CD4-positive, alpha-beta T cell (primary cell): Measurements from ENCODE around the gene ARHGAP42. TPM values are rescaled to one million over a fixed set of nuclear protein-coding genes. Genes with fewer than 3 reads are reported as not detected.

Experiments
- ATAC-seq: fragments of 200-7000 bp; cut with Tn5 transposase; one replicate; pipeline ENCODE4 v1.10.0; 2022; ENCODE audit warnings: mild to moderate bottlenecking; ENCODE audit not compliant: poor library complexity
- CTCF ChIA-PET: fragments of 350-600 bp; sonication (Branson Sonifier 250); formaldehyde crosslinking; loops from one replicate; lab custom pipeline; 2021; ENCODE audit warnings: antibody characterized with exemption, inconsistent platforms; lab: Charles Lee
- POLR2A ChIA-PET: fragments of 350-600 bp; sonication (Branson Sonifier 250); formaldehyde crosslinking; loops from one replicate; lab custom pipeline; 2021; ENCODE audit warnings: antibody characterized with exemption, inconsistent platforms; lab: Charles Lee
- DNase-seq, 14 experiments: peaks; one replicate each; pipeline ENCODE4 v3.0.0-alpha.2; 2013 to 2020; ENCODE audit warnings: mixed read lengths in 2 of 14
- H3K27ac ChIP-seq, 2 donors: one replicate each; pipeline versions ENCODE4 v1.5.1 to v1.7.0; 2013; ENCODE audit warnings: low read length in 2 of 2, low read depth in 1 of 2, mild to moderate bottlenecking in 1 of 2
- H3K27me3 ChIP-seq, 2 experiments: 1 replicate in 1 of 2; 2 replicates in 1 of 2; pipeline versions ENCODE4 v1.6.1 to v1.7.0; 2013; ENCODE audit warnings: low read length in 2 of 2, control low read depth in 1 of 2, mild to moderate bottlenecking in 1 of 2, moderate library complexity in 1 of 2; ENCODE audit not compliant: insufficient read depth in 2 of 2, control insufficient read depth in 1 of 2
- H3K36me3 ChIP-seq: one replicate; pipeline ENCODE4 v1.6.1; 2013; ENCODE audit warnings: low read length, control low read depth; ENCODE audit not compliant: insufficient read depth
- H3K4me1 ChIP-seq: one replicate; pipeline ENCODE4 v1.6.1; 2013; ENCODE audit warnings: low read length, control low read depth; ENCODE audit not compliant: insufficient read depth
- H3K4me3 ChIP-seq: one replicate; pipeline ENCODE4 v1.5.1; 2013; ENCODE audit warnings: mild to moderate bottlenecking, low read length, moderate library complexity
- H3K9me3 ChIP-seq, 2 experiments: 1 replicate in 1 of 2; 2 replicates in 1 of 2; pipeline versions ENCODE4 v1.6.1 to v1.7.0; 2013; ENCODE audit warnings: low read length in 2 of 2, mild to moderate bottlenecking in 2 of 2, control low read depth in 1 of 2, moderate library complexity in 1 of 2; ENCODE audit not compliant: control insufficient read depth in 1 of 2, insufficient read depth in 1 of 2
- H3K27ac Mint-ChIP-seq: one replicate; pipeline ENCODE4 v1.8.0; 2020; ENCODE audit warnings: mixed read lengths
- H3K27me3 Mint-ChIP-seq: one replicate; pipeline ENCODE4 v1.8.0; 2021; ENCODE audit warnings: mixed read lengths
- H3K36me3 Mint-ChIP-seq: one replicate; pipeline ENCODE4 v1.8.0; 2021; ENCODE audit warnings: low read depth, mixed read lengths
- H3K4me1 Mint-ChIP-seq: one replicate; pipeline ENCODE4 v1.8.0; 2021; ENCODE audit warnings: low read depth, mixed read lengths
- H3K4me3 Mint-ChIP-seq: one replicate; pipeline ENCODE4 v1.8.0; 2020; ENCODE audit warnings: mild to moderate bottlenecking, mixed read lengths
- H3K9me3 Mint-ChIP-seq: one replicate; pipeline ENCODE4 v1.8.0; 2020; ENCODE audit warnings: mixed read lengths
- intact Hi-C, 2 experiments: fragments of 100-400 bp; cut with DNase I in 1 of 2; cut with micrococcal nuclease in 1 of 2; formaldehyde crosslinking; loops; one replicate each; pipeline versions ENCODE4 v1.15.1 to v1.9.0; 2023 to 2025; cut with DNase I, micrococcal nuclease
- total RNA-seq, 174 experiments: library from RNA in 2 of 174; stranded (reverse) in 2 of 174; gene quantifications; one replicate each; pipeline ENCODE4 v1.2.3 and lab custom pipeline; 2021 to 2026
- TF ChIP-seq, protein P1 (sequence below): fragments of 200-600 bp; IDR thresholded peaks from one replicate; pipeline ENCODE4 v1.8.0; 2022; ENCODE audit warnings: antibody characterized with exemption, mild to moderate bottlenecking

The ARHGAP42 gene
- total RNA-seq, 2 experiments from 2014 or later = not detected

DNA sequence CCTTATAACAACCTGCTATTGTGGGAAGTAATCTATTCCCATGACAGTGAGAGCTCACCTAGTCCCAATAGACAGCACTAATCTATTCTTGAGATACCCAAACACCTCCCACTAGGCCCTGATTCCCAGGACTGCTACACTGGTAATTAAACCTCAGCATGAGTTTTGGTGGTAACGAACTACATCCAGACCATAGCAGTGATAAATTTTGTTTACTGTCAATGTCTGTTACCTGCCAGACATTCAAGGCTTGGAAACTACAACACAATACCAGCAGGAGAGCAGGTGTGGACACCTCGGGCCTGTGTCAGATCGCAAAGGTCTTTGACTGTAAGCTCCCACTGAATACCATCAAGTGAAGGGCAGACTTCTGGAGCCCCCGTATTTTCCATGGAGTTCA lies 187.1 kb downstream of the ARHGAP42 start:
- TF ChIP-seq, protein P1, sequence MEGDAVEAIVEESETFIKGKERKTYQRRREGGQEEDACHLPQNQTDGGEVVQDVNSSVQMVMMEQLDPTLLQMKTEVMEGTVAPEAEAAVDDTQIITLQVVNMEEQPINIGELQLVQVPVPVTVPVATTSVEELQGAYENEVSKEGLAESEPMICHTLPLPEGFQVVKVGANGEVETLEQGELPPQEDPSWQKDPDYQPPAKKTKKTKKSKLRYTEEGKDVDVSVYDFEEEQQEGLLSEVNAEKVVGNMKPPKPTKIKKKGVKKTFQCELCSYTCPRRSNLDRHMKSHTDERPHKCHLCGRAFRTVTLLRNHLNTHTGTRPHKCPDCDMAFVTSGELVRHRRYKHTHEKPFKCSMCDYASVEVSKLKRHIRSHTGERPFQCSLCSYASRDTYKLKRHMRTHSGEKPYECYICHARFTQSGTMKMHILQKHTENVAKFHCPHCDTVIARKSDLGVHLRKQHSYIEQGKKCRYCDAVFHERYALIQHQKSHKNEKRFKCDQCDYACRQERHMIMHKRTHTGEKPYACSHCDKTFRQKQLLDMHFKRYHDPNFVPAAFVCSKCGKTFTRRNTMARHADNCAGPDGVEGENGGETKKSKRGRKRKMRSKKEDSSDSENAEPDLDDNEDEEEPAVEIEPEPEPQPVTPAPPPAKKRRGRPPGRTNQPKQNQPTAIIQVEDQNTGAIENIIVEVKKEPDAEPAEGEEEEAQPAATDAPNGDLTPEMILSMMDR = no peak
- Histone ChIP-seq H3K27me3 (no peaks in the 10 kb centered on the region), H3K27ac (no peak overlapping the region), H3K4me3 (no peak overlapping the region), H3K4me1 (no peaks in the 10 kb centered on the region), H3K9me3 (peaks cover 0 to 7% of the 10 kb centered on the region in 2 experiments), H3K36me3 (no peaks in the 10 kb centered on the region)
- H3K4me3 Mint-ChIP-seq = no peak overlapping the region
- CTCF ChIA-PET = no interaction called here
- no peaks in the 10 kb centered on the region for H3K4me1 Mint-ChIP-seq
- no peaks in the 10 kb centered on the region for H3K27me3 Mint-ChIP-seq
- intact Hi-C loops = no loop called here
- DNase-seq (no peak), ATAC-seq (no peak)
- POLR2A ChIA-PET = no interaction called here
- H3K27ac Mint-ChIP-seq = no peak overlapping the region
- peaks cover 2% of the 10 kb centered on the region for H3K9me3 Mint-ChIP-seq
- no peaks in the 10 kb centered on the region for H3K36me3 Mint-ChIP-seq

DNA sequence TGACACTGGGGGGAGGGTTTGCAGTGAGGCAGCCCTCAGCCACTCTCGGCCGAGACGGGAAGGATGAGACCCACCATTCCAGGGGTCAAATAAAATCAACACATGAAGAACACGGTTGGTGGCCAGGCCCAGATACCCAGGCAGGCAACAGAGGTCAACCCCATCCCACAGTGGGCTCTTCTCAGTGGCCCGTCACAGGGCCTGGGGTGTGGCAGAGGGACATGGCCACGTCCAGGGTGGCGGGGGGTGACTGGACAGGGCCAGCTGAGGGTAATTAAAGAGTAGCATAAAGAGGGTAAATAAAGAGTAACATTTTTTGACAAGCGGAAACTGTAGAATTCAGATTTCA lies 188.4 kb downstream of the ARHGAP42 start:
- H3K9me3 ChIP-seq = peaks cover 0 to 7% of the 10 kb centered on the region in 2 experiments
- ChIA-PET POLR2A (no interaction called here), CTCF (no interaction called here)
- ATAC-seq = no peak
- no peaks in the 10 kb centered on the region for H3K4me1 ChIP-seq
- H3K4me3 ChIP-seq = no peak overlapping the region
- no peaks in the 10 kb centered on the region for H3K27me3 Mint-ChIP-seq
- H3K4me1 Mint-ChIP-seq = no peaks in the 10 kb centered on the region
- H3K36me3 ChIP-seq = no peaks in the 10 kb centered on the region
- no peak overlapping the region for H3K27ac ChIP-seq
- H3K4me3 Mint-ChIP-seq = no peak overlapping the region
- no peak overlapping the region for H3K27ac Mint-ChIP-seq
- TF ChIP-seq, protein P1 = no peak
- no peaks in the 10 kb centered on the region for H3K27me3 ChIP-seq
- DNase-seq = no peak
- H3K9me3 Mint-ChIP-seq = peaks cover 2% of the 10 kb centered on the region
- no peaks in the 10 kb centered on the region for H3K36me3 Mint-ChIP-seq
- intact Hi-C loops = no loop called here

DNA sequence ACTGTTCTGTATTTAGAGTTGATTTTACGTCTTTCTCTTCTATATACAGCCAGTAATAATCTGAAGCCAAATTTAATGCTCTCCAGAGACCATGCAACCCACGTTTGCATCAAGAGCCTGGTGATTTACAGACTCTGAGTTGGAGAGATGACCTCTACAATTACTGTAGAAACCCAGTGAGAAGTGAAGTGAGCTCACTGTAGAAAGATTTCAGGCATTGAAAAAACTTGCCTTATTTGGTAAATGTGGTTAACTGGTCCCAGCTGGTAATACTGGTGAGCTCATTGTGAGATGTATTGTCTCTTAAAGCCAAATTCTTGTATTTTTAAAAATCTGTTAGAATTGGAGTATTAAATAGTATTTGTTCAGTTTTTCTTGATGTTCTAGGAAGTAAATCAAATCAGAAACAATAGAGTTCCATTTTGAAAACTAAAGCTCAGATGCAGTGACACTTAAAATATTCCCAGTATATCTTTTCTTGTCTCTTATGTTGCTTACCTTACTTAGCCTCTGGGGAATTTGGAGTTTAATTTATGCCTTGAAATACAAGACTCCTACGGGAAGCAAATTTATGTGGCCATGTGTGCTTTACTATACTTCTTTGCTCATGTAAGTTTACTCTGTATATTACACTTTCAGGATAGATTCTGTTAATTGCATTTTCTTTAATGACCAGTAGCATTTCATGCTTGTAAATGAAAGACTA lies 189.9 kb downstream of the ARHGAP42 start:
- no peak overlapping the region for H3K27ac ChIP-seq
- DNase-seq = no peak
- POLR2A ChIA-PET = no interaction called here
- CTCF ChIA-PET = no interaction called here
- Mint-ChIP-seq H3K36me3 (no peaks in the 10 kb centered on the region), H3K27me3 (no peaks in the 10 kb centered on the region), H3K4me3 (no peak overlapping the region), H3K27ac (no peak overlapping the region), H3K9me3 (peaks cover 5% of the 10 kb centered on the region), H3K4me1 (no peaks in the 10 kb centered on the region)
- H3K36me3 ChIP-seq = no peaks in the 10 kb centered on the region
- ATAC-seq = no peak
- peaks cover 0 to 7% of the 10 kb centered on the region in 2 experiments for H3K9me3 ChIP-seq
- TF ChIP-seq, protein P1 = no peak
- H3K27me3 ChIP-seq = no peaks in the 10 kb centered on the region
- H3K4me1 ChIP-seq = no peaks in the 10 kb centered on the region
- no peak overlapping the region for H3K4me3 ChIP-seq
- intact Hi-C loops = no loop called here
